Body of pancreas (tissue), 4 donors: ENCODE results near the gene HYAL1. TPM values are rescaled to one million over a fixed set of nuclear protein-coding genes. Genes with fewer than 3 reads are reported as not detected.

Experiments used
- ATAC-seq: fragments of 150-250 bp; one replicate; pipeline ENCODE4 v1.9.1; 2016
- DNase-seq, 4 donors: peaks; one replicate each; pipeline ENCODE4 v3.0.0-alpha.2; 2019
- H3K27ac ChIP-seq, 4 donors: fragments of 200-600 bp; sonication (generic); 1 replicate in 3 of 4; 2 replicates in 1 of 4; pipeline versions ENCODE4 v1.5.1 to v1.6.1; 2016 to 2019; ENCODE audit warnings: mild to moderate bottlenecking in 1 of 4, mixed read lengths in 1 of 4, moderate library complexity in 1 of 4
- H3K27me3 ChIP-seq, 2 donors: fragments of 200-600 bp; sonication (generic); one replicate each; pipeline ENCODE4 v1.6.0; 2016; ENCODE audit warnings: mild to moderate bottlenecking in 1 of 2
- H3K36me3 ChIP-seq, 2 donors: fragments of 200-600 bp; sonication (generic); replicated peaks in 1 of 2; 2 replicates each; pipeline ENCODE4 v1.5.1; 2016; ENCODE audit warnings: low read depth in 2 of 2; ENCODE audit not compliant: insufficient read depth in 1 of 2
- H3K4me1 ChIP-seq: fragments of 200-600 bp; sonication (generic); one replicate; pipeline ENCODE4 v1.6.0; 2016
- H3K4me3 ChIP-seq, 2 donors: fragments of 200-600 bp; sonication (generic); 1 replicate in 1 of 2; 2 replicates in 1 of 2; pipeline ENCODE4 v1.5.1; 2016 to 2019
- H3K9me3 ChIP-seq, 3 donors: fragments of 200-600 bp; sonication (generic); 1 replicate in 2 of 3; 2 replicates in 1 of 3; pipeline ENCODE4 v1.5.1; 2016
- POLR2A ChIP-seq, 3 donors: fragments of 450-650 bp; IDR thresholded peaks; one replicate each; pipeline ENCODE4 v1.6.1; 2016; ENCODE audit warnings: antibody characterized with exemption in 3 of 3, mild to moderate bottlenecking in 2 of 3
- WGBS, 2 donors: methylation state at CpG; one replicate each; pipeline ENCODE4 v1.1.5; 2017; 5-methylcytosine and 5-hydroxymethylcytosine counted together
- intact Hi-C: fragments of 100-400 bp; cut with DNase I; formaldehyde crosslinking; loops from one replicate; pipeline ENCODE4 v1.15.1; 2023
- total RNA-seq, 2 donors: library from RNA; depleted of rRNA; stranded (reverse); fragments of >200 nt; gene quantifications; one replicate each; pipeline ENCODE4 v1.1.0, GENCODE V29; 2016
- TF ChIP-seq, protein P1 (sequence below), 7 experiments: fragments of 450-650 bp in 4 of 7; fragments of 200-600 bp in 3 of 7; sonication (generic) in 3 of 7; IDR thresholded peaks; one replicate each; pipeline ENCODE4 v1.5.1; 2016 to 2019; ENCODE audit warnings: antibody characterized with exemption in 7 of 7

Gene HYAL1
- total RNA-seq, 2 donors from 2014 or later = 13.0 to 20.4 TPM

- Histone ChIP-seq H3K9me3 (no peaks in the 10 kb centered on the region), H3K4me3 (peak overlapping the region; percentile 75 to 96), H3K27ac (peak overlapping the region; percentile 91 to 99 (median 98)), H3K27me3 (no peaks in the 10 kb centered on the region), H3K36me3 (peaks cover 0 to 4% of the 10 kb centered on the region in 2 donors), H3K4me1 (peaks cover 48% of the 10 kb centered on the region)
- intact Hi-C loops = no loop called here
- ATAC-seq (peak; percentile 5), DNase-seq (no peak)
- TF ChIP-seq, protein P1, sequence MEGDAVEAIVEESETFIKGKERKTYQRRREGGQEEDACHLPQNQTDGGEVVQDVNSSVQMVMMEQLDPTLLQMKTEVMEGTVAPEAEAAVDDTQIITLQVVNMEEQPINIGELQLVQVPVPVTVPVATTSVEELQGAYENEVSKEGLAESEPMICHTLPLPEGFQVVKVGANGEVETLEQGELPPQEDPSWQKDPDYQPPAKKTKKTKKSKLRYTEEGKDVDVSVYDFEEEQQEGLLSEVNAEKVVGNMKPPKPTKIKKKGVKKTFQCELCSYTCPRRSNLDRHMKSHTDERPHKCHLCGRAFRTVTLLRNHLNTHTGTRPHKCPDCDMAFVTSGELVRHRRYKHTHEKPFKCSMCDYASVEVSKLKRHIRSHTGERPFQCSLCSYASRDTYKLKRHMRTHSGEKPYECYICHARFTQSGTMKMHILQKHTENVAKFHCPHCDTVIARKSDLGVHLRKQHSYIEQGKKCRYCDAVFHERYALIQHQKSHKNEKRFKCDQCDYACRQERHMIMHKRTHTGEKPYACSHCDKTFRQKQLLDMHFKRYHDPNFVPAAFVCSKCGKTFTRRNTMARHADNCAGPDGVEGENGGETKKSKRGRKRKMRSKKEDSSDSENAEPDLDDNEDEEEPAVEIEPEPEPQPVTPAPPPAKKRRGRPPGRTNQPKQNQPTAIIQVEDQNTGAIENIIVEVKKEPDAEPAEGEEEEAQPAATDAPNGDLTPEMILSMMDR (IDR thresholded peaks at IDR 0.05) = peak in 1 of 7 experiments; percentile 10
- TF ChIP-seq POLR2A (IDR thresholded peaks at IDR 0.05) = no peak
- WGBS, 2 donors = 0 to 1% methylated on average over 7 to 23 of the region's 31 CpGs
Observed at GRCh38 chr3:50336452-50337174, 33.2 kb upstream of the HYAL1 start.

DNA sequence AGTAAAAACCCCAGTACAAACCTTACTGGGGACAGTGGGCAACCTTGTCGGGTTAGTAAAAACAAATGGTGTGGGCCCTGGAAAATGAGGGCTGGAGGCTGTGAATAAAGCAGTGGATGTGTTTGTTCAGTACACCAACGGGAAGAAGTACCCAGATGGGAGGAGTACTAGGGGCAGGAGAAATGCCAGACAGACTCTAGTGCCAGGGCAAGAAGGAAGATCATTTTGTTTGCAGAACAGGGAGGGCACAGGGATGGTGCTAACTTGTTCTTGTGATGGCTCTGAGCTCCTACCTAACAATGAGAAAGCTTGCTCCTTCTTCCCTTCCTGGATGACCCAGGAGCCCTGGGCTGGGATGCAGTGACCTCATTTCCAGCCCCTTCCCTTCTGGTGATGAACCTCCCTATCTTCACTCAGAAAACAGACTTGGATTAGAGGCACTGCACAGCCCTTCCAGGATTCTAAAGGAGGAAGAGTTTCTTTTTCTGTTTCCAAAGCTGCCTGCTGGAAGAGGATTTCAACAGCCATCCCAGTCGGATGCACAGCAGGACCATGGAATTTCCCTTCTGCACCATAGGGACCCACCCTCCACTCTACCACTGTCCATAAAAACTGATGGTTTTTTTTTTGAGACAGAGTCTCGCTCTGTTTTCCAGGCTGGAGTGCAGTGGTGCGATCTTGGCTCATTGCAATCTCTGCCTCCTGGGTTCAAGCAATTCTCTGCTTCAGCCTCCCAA lies 31.1 kb upstream of the HYAL1 start:
- ATAC-seq (no peak), DNase-seq (no peak)
- peaks cover 48% of the 10 kb centered on the region for H3K4me1 ChIP-seq
- no peak overlapping the region for H3K4me3 ChIP-seq
- H3K27me3 ChIP-seq = no peaks in the 10 kb centered on the region
- intact Hi-C loops = no loop called here
- peaks cover 7 to 23% of the 10 kb centered on the region in 2 donors for H3K36me3 ChIP-seq
- WGBS, 2 donors = 58 to 69% methylated on average over 5 of the region's 5 CpGs
- H3K27ac ChIP-seq = peak overlapping the region; percentile 30 to 99 (median 94)
- TF ChIP-seq, protein P1 (IDR thresholded peaks at IDR 0.05) = no peak
- TF ChIP-seq POLR2A (IDR thresholded peaks at IDR 0.05) = no peak
- H3K9me3 ChIP-seq = no peaks in the 10 kb centered on the region

- peaks cover 53% of the 10 kb centered on the region for H3K4me1 ChIP-seq
- DNase-seq = no peak
- peak in 2 of 3 donors; percentile 13 to 19 for TF ChIP-seq POLR2A (IDR thresholded peaks at IDR 0.05)
- TF ChIP-seq, protein P1 (IDR thresholded peaks at IDR 0.05) = no peak
Observed at GRCh38 chr3:50333744-50334328, 30.5 kb upstream of the HYAL1 start.

DNA sequence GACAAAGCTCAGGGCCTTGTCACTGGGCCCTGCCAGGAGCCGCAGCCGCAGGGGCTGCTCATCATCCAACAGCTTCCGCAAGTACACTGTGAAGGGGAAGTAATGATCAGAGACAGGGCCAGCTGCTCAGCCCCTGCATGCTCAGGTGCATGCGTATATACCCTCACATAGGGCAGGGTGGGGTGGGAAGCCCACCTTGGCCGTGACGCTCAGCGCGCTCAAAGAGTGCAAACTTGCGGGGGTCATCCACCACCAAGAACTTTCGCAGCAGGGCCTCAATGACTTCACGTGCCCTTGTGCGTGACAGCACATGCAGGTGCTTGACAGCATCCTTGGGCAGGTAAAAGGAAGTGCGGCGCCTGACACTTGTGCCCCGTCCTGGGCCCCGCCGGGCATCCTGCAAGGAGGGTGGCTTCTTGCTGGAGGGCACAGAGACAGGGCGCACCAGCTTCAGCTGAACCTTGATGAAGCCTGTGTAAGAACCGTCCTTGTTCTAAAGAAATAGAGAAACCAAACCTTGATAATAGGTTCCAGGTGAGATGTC lies 28.1 kb upstream of the HYAL1 start:
- Histone ChIP-seq H3K27me3 (no peaks in the 10 kb centered on the region), H3K27ac (no peak overlapping the region), H3K4me1 (peaks cover 59% of the 10 kb centered on the region), H3K9me3 (no peaks in the 10 kb centered on the region), H3K36me3 (peaks cover 7 to 23% of the 10 kb centered on the region in 2 donors), H3K4me3 (no peak overlapping the region)
- intact Hi-C loops = no loop called here
- WGBS, 2 donors = 93 to 97% methylated on average over 6 to 19 of the region's 19 CpGs
- DNase-seq (no peak), ATAC-seq (no peak)
- no peak for TF ChIP-seq POLR2A (IDR thresholded peaks at IDR 0.05)
- TF ChIP-seq, protein P1 (IDR thresholded peaks at IDR 0.05) = no peak

More at GRCh38 chr3:50333744-50334328, 30.5 kb upstream of the HYAL1 start:
- H3K4me3 ChIP-seq = no peak overlapping the region
- no peak for ATAC-seq
- H3K27me3 ChIP-seq = no peaks in the 10 kb centered on the region
- H3K36me3 ChIP-seq = peaks cover 7 to 23% of the 10 kb centered on the region in 2 donors
- 58 to 64% methylated on average over 12 of the region's 12 CpGs for WGBS, 2 donors
- intact Hi-C loops = no loop called here
- peak overlapping the region; percentile 30 to 99 (median 94) for H3K27ac ChIP-seq
- H3K9me3 ChIP-seq = no peaks in the 10 kb centered on the region
